HG03175 (cell line): Measurements from ENCODE around the gene FEM1A.
"Not testable (repeated sequence)": the region's sequence is repeated elsewhere in the genome, so short reads cannot be mapped to it uniquely, and the experiment has no call there.

Experiments
- ATAC-seq: cut with Tn5 transposase; IDR thresholded peaks from one replicate; pipeline ENCODE4 v1.9.1; 2021; ENCODE audit warnings: mild to moderate bottlenecking, moderate library complexity; ENCODE audit not compliant: unreplicated experiment

FEM1A gene

DNA sequence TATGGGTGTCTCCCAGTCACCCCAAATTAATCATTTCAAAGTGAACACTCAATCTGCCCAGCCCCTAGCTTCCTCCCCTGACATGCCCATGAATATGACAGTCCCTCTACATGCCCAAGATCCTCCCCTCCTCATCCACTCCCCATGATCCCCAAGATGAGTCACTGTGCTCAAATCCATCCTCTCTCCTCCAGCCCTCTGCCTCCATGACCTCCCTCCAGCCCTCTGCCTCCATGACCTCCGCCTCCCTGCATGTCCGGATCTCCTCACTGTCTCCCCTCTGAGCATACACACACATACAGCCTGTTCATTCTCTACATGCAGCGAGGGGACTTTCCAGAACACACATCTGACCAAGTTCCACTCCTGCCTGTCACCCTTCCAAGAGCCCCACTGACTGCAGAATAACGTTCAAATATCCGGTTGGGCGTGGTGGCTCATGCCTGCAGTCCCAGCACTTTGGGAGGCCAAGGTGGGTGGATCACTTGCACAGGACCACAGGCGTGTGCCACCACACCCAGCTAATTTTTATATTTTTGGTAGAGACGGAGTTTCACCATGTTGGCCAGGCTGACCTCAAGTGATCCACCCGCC is 18.4 kb upstream of the FEM1A start:
- no peak for ATAC-seq

DNA sequence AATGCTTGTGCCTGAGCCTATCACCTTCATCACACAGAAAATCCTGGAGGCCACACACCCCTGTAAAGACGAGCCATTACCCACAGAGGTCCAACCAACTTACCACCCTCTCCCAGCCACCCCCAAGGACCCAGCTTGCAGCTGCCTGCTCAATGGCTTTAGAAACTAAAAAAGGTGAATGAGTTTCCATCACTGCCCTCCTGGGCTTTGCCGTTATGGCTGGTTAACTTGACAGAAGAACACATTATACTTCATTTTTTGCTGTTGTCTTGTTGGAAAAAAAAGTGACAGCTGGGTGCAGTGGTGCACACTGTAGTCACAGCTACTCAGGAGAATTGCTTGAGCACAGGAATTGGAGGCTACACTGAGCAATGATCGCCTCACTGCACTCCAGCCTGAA is 17.4 kb upstream of the FEM1A start:
- ATAC-seq: no peak

- no peak for ATAC-seq
Observed at GRCh38 chr19:4775627-4776152, 15.8 kb upstream of the FEM1A start.

- no peak for ATAC-seq
Observed at GRCh38 chr19:4776436-4777211, 14.9 kb upstream of the FEM1A start.

DNA sequence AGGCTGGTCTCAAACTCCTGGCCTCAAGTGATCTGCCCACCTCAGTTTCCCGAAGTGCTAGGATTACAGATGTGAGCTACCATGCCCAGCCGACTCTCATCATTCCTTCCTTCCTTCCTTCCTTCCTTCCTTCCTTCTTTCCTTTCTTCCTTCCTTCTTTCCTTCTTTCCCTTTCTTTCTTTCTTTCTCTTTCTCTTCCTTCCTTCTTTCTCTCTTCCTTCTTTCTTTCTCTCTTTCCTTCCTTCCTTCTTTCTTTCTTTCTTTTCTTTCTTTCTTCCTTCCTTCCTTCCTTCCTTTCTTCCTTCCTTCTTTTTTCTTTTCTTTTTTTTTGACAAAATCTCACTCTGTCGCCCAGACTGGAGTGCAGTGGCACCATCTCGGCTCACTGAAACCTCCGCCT is 13.4 kb upstream of the FEM1A start:
- not testable (repeated sequence) for ATAC-seq

- ATAC-seq: no peak
Observed at GRCh38 chr19:4780860-4781259, 10.7 kb upstream of the FEM1A start.

- ATAC-seq: no peak
Observed at GRCh38 chr19:4781801-4782200, 9.7 kb upstream of the FEM1A start.

DNA sequence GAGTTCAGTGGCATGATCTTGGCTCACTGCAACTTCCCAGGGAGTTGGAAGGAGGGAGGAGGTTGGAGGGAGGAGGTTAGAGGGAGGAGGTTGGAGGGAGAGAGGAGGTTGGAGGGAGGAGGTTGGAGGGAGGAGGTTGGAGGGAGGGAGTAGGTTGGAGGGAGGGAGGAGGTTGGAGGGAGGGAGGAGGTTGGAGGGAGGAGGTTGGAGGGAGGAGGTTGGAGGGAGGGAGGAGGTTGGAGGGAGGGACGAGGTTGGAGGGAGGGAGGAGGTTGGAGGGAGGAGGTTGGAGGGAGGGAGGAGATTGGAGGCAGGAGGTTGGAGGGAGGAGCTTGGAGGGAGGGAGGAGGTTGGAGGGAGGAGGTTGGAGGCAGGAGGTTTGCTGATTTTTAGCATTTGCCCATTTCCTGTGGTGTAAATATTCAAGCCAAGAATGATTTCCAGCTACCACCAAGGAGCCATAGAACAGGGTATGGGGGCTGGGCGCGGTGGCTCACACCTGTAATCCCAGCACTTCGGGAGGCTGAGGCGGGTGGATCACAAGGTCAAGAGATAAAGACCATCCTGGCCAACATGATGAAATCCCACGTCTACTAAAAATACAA is 5.0 kb upstream of the FEM1A start:
- not testable (repeated sequence) for ATAC-seq

- ATAC-seq: not testable (repeated sequence)
Observed at GRCh38 chr19:4792019-4792865, 708 bp downstream of the FEM1A start.

- ATAC-seq: not testable (repeated sequence)
Observed at GRCh38 chr19:4792866-4793195, 1.3 kb downstream of the FEM1A start.

DNA sequence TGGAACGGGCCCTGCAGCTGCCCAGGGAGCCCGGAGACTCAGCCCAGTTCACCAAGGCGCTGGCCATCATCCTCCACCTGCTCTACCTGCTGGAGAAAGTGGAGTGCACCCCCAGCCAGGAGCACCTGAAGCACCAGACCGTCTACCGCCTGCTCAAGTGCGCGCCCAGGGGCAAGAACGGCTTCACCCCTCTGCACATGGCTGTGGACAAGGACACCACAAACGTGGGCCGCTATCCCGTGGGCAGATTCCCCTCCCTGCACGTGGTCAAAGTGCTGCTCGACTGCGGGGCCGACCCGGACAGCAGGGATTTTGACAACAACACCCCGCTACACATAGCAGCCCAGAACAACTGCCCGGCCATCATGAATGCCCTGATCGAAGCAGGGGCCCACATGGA is 1.7 kb downstream of the FEM1A start:
- not testable (repeated sequence) for ATAC-seq

DNA sequence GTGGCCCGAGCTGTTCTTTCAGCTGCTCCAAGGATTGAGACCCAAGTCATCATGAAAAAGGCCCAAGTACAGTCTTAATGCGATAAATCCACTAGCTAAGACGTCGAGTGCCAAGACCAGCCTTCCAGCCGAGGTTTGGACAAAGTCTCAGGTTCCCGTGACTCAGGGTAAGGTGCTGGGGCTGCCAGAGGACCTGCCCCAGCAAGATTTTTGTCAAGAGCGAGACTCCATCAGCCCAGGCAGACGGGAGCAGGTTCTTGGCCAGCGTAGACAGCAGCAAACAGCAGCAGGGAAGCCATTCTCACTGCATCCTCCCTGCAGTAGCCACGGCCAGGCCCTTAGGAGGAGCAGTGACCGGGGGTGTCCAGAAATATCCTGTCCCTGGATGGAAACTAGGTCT is 3.4 kb downstream of the FEM1A start:
- no peak for ATAC-seq

GRCh38 chr19:4795400-4795799 is 3.9 kb downstream of the FEM1A start:
- no peak for ATAC-seq

DNA sequence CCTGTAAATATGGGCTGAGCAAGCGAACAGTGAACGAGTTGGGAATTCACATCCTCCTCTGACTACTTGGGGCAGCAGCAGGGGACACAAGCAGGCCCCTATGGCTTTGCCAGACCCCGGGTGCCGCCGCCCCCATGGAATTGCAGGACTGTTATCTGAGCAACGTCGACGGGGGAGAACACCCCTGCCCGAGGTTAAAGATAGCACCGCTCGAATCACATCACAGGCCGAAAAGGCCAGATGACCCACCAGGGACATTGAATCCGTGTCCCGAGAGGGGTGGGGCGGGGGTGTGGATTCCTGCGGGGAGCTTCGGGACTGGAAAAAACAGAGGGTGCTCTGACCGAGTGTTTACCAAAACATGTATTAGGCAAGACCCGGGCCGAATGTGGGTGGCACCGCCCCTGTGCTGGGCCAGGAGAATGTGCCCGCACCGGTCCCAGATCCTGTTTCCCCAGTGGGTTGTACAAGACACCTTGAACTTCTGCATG is 9.1 kb downstream of the FEM1A start:
- ATAC-seq: no peak

GRCh38 chr19:4801085-4801619 is 9.6 kb downstream of the FEM1A start:
- no peak for ATAC-seq

GRCh38 chr19:4802711-4803110 is 11.2 kb downstream of the FEM1A start:
- no peak for ATAC-seq

DNA sequence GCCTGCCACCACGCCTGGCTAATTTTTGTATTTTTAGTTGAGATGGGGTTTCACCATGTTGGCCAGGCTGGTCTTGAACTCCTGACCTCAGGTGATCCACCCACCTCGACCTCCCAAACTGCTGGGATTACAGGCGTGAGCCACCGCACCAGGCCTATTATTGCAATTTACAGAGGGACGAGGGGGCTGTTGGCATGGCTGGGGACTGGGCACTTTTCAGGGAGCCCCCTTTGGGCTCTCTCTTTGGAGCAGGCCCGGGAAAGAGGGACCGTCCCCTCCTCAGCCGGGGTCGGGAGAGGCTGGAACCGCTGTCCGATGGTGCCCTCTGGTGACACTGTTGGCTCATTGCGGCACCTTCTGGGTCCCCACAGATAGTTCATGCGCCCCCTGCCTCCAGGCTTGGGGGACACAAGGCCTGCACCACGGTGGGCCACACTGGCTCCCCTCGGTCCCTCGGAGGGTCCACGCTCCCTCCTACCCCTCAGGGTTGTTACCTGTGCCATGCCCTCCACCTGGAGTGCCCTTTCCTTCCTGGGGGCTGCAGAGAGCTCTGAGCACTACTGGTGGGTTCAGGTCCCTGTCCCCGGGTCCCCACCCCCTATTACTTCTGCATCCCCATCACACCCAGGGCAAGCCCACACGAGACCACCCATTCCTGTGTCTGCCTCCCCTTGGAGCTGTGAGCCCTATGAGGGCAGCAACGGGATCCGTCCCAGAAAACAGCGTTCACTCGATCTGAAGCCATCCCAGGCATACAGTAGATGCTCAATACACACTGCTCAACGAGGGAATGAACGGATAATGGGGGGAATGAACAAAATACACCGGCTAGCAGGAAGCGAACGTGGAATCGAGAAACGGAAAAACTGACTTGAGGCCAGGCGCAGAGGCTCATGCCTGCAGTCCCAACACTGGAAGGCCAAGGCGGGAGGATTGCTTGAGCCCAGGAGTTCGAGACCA is 12.5 kb downstream of the FEM1A start:
- ATAC-seq: no peak

DNA sequence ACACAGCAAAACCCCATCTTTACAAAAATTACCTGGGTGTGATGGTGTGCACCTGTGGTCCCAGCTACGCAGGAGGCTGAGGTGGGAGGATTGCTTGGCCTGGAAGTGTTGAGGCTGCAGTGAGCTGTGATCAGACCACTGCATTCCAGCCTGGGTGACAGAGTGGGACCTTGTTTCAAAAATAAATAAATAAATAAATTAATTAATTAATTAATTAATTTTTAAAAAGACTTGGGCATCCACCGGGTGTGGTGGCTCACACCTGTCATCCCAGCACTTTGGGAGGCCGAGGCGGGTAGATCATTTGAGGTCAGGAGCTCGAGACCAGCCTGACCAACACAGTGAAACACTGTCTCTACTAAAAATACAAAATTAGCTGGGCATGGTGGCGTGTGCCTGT is 13.6 kb downstream of the FEM1A start:
- ATAC-seq: not testable (repeated sequence)

DNA sequence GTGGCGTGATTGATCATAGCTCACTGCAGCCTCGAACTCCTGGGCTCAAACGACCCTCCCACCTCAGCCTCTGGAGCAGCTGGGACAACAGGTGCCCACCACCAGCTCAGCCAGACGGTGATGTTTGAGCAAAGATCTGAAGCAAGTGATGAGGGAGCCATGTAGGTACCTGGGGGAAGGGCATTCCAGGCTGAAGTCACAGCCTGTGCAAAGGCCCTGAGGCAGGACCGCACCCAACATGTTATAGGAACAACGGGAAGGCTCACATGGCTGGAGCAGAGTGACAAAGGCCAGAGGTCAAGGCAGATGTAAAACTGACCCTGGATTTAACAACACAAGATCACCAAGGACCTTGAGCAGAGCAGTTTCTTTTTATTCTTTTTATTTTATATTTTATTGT is 14.8 kb downstream of the FEM1A start:
- no peak for ATAC-seq

DNA sequence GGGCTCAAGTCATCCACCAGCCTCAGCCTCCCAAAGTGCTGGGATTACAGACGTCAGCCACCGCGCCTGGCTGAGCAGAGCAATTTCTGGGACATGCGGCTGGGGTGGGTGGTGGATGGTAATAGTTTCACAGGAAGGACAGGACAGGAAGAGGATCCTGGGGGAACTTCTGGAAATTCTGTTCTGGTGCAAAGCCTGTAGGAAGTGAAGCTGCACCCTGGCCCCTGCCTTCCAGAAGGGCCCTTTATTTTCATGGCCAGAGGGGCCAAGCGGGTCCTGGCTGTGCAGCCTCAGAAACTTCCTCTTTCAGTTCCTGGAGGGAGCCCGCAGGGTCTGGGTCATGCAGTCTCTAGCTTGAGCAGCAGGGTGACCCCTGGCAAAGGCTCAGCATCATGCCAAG is 15.7 kb downstream of the FEM1A start:
- no peak for ATAC-seq
